HFFc6 (cell line): Measurements from ENCODE around the gene KRIT1. TPM values are rescaled to one million over a fixed set of nuclear protein-coding genes. Genes with fewer than 3 reads are reported as not detected.

Source experiments
- DNase-seq: peaks from one replicate; pipeline ENCODE4 v3.0.0-alpha.2; 2018
- H3K27ac Mint-ChIP-seq: 2 replicates; pipeline ENCODE4 v1.8.0; 2020; ENCODE audit warnings: mild to moderate bottlenecking, mixed read lengths
- H3K27me3 Mint-ChIP-seq: 2 replicates; pipeline ENCODE4 v1.8.0; 2021; ENCODE audit warnings: mild to moderate bottlenecking, moderate library complexity, mixed read lengths; ENCODE audit not compliant: insufficient read depth
- H3K36me3 Mint-ChIP-seq: 2 replicates; pipeline ENCODE4 v1.8.0; 2021; ENCODE audit warnings: low read depth, mixed read lengths
- H3K4me1 Mint-ChIP-seq: 2 replicates; pipeline ENCODE4 v1.8.0; 2020; ENCODE audit warnings: low read depth, mixed read lengths
- H3K4me3 Mint-ChIP-seq: 2 replicates; pipeline ENCODE4 v1.8.0; 2020; ENCODE audit warnings: mild to moderate bottlenecking, moderate library complexity, mixed read lengths
- H3K9me3 Mint-ChIP-seq: 2 replicates; pipeline ENCODE4 v1.8.0; 2020; ENCODE audit warnings: mild to moderate bottlenecking, mixed read lengths
- CTCF ChIP-seq: fragments of 200-600 bp; sonication (generic); IDR thresholded peaks from 2 replicates; pipeline ENCODE4 v1.5.0; 2021; ENCODE audit warnings: antibody characterized with exemption, mild to moderate bottlenecking
- long read RNA-seq: library from polyadenylated mRNA; unstranded; transcript quantifications from one replicate; pipeline ENCODE4 v2.0.0, GENCODE V29; 2019
- total RNA-seq, 6 experiments: library from RNA; stranded (reverse); fragmentation: NEBNext Ultra II Directional; extraction: Animal tissue kit (Norgen Biotek cat#: 25700); gene quantifications; 2 replicates in 1 of 6; 3 replicates in 5 of 6; pipeline ENCODE4 v1.2.3, GENCODE V29; 2021

The KRIT1 gene
- 10 to 100 TPM; 25.9 to 29.3 (median 28.0) TPM for total RNA-seq
- long read RNA-seq, partial matches to known transcripts: 7 of 18 reads
- long read RNA-seq, other reads (novel, unspliced or antisense): 8 of 18 reads

GRCh38 chr7:92245487-92246359 is at the start of gene KRIT1, which contains the start of gene ANKIB1:
Gene KRIT1 (minus strand): TSS chr7:92245914. CDS start chr7:92242135, 3,779 bp downstream.
Gene ANKIB1 (plus strand): TSS chr7:92245974. CDS start chr7:92294979, 49,005 bp downstream.
- peak within 1 kb of the TSS; percentile 98 for H3K4me3 Mint-ChIP-seq
- H3K36me3 Mint-ChIP-seq: no peaks in the 10 kb centered on the region; the same call in 1 of the 2 replicates
- peak; percentile 70 for DNase-seq
- peak within 1 kb of the TSS; percentile 100 for H3K27ac Mint-ChIP-seq
- no peaks in the 10 kb centered on the region for H3K27me3 Mint-ChIP-seq
- peaks cover 37% of the 10 kb centered on the region for H3K4me1 Mint-ChIP-seq
- peak; percentile 48 for TF ChIP-seq CTCF
- H3K9me3 Mint-ChIP-seq: no peaks in the 10 kb centered on the region

GRCh38 chr7:92295391-92295790 is 49.7 kb upstream of the KRIT1 start:
- no peak overlapping the region for H3K4me3 Mint-ChIP-seq
- no peak for DNase-seq
- no peaks in the 10 kb centered on the region for H3K9me3 Mint-ChIP-seq
- H3K27me3 Mint-ChIP-seq: no peaks in the 10 kb centered on the region; the same call in 1 of the 2 replicates
- no peak overlapping the region for H3K27ac Mint-ChIP-seq
- peaks cover 6% of the 10 kb centered on the region; the same call in 1 of the 2 replicates for H3K36me3 Mint-ChIP-seq
- peaks cover 16% of the 10 kb centered on the region for H3K4me1 Mint-ChIP-seq
- no peak for TF ChIP-seq CTCF

GRCh38 chr7:92293896-92294590 is 48.3 kb upstream of the KRIT1 start:
- H3K36me3 Mint-ChIP-seq: peaks cover 6% of the 10 kb centered on the region; the same call in 1 of the 2 replicates
- H3K27me3 Mint-ChIP-seq: no peaks in the 10 kb centered on the region; the same call in 1 of the 2 replicates
- DNase-seq: no peak
- no peaks in the 10 kb centered on the region for H3K9me3 Mint-ChIP-seq
- H3K4me1 Mint-ChIP-seq: peaks cover 23% of the 10 kb centered on the region
- no peak for TF ChIP-seq CTCF
- peak overlapping the region; percentile 41; the same call in 1 of the 2 replicates for H3K4me3 Mint-ChIP-seq
- H3K27ac Mint-ChIP-seq: no peak overlapping the region

- Mint-ChIP-seq H3K4me1 (peaks cover 23% of the 10 kb centered on the region), H3K27ac (no peak overlapping the region)
Observed at GRCh38 chr7:92292981-92293380, 47.3 kb upstream of the KRIT1 start.

More at GRCh38 chr7:92292981-92293380, 47.3 kb upstream of the KRIT1 start:
- H3K4me3 Mint-ChIP-seq: no peak overlapping the region
- no peaks in the 10 kb centered on the region; the same call in 1 of the 2 replicates for H3K27me3 Mint-ChIP-seq
- H3K36me3 Mint-ChIP-seq: peaks cover 6% of the 10 kb centered on the region; the same call in 1 of the 2 replicates
- no peaks in the 10 kb centered on the region for H3K9me3 Mint-ChIP-seq
- TF ChIP-seq CTCF: no peak
- no peak for DNase-seq
